Measurements from ENCODE around the gene EVI5L. TPM values are rescaled to one million over a fixed set of nuclear protein-coding genes. Genes with fewer than 3 reads are reported as not detected.

Gene EVI5L
- total and polyA plus RNA-seq, 2 donors (not counting 1 experiment from before 2014, with no cell fraction given) = 10.4 to 16.5 TPM

DNA sequence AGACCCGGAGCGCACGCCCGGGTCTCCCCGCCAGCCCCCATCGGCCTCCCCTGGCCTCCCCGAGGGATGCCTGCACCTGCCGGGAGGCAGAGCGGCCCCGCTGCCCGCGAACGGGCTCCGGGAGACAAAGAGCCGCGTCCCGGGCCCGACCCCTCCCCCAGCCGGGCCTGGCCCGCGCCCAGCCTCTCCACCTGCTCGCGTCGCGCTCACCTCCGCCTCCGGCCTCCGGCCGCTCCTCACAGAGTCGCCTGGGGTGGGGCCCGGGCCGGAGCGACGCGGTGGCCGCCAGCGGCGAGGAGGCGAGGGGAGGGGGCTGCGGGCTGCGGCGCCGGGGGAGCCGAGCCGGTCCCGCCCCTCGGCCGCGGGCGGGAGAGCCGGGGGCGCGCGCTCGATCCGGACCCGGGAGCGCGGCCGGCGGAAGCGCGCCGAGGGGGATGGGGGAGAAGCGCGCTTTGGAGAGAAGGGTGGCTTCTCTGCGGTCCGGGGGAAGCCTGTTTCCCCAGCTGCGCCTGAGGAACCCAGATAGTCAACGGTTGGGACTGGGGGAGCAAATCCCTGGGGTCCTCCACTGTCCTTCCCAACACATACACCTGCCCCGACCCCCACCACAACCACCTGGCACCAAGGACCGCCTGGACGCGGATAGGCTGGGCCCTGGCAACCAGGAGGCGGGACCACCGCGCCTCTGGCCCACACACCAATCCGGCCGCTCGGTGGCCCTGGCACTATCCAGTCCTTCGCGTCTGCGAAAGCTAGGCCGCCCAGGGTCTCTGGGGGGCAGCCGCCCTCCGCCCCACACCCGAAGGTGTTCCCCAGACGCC lies 44.3 kb downstream of the EVI5L start, which contains the start of gene PRR36:
PRR36 (minus strand) TSS at position 315 of the 821 bp plus-strand sequence. CDS start 701 bp downstream, outside the sequence.
- no peaks in the 10 kb centered on the region for H4K20me1 ChIP-seq (ENCODE audit: control insufficient read depth, extremely low read depth, insufficient read depth, low read length)
- no peak within 1 kb of the TSS for H3K4me3 ChIP-seq (replicated peaks in 1 of 4; ENCODE audit: control extremely low read depth in 1 of 4, insufficient read depth in 1 of 4, low read depth in 3 of 4, low read length in 4 of 4)
- no peak within 1 kb of the TSS for H2AFZ ChIP-seq (ENCODE audit: low read length)
- no peak within 1 kb of the TSS for H3K4me2 ChIP-seq (ENCODE audit: extremely low read depth, insufficient read depth, low read length)
- H3K36me3 ChIP-seq (ENCODE audit: control insufficient read depth, insufficient read depth, low read length) = no peaks in the 10 kb centered on the region
- no peak for DNase-seq (ENCODE audit: low read depth in 2 of 2)
- peaks cover 17% of the 10 kb centered on the region for H3K27me3 ChIP-seq (ENCODE audit: control insufficient read depth, insufficient read depth, low read length)
- no peak within 1 kb of the TSS for H3K9ac ChIP-seq (ENCODE audit: insufficient read depth, low read length)
- no peak within 1 kb of the TSS for H3K27ac ChIP-seq (ENCODE audit: insufficient read depth, low read length)
- peaks cover 3% of the 10 kb centered on the region for H3K4me1 ChIP-seq (ENCODE audit: control insufficient read depth, extremely low read depth, insufficient read depth, low read length)
- TF ChIP-seq EZH2 (IDR thresholded peaks at IDR 0.05; ENCODE audit: low read length, missing control alignments) = peak; percentile 98
- TF ChIP-seq, protein P1, sequence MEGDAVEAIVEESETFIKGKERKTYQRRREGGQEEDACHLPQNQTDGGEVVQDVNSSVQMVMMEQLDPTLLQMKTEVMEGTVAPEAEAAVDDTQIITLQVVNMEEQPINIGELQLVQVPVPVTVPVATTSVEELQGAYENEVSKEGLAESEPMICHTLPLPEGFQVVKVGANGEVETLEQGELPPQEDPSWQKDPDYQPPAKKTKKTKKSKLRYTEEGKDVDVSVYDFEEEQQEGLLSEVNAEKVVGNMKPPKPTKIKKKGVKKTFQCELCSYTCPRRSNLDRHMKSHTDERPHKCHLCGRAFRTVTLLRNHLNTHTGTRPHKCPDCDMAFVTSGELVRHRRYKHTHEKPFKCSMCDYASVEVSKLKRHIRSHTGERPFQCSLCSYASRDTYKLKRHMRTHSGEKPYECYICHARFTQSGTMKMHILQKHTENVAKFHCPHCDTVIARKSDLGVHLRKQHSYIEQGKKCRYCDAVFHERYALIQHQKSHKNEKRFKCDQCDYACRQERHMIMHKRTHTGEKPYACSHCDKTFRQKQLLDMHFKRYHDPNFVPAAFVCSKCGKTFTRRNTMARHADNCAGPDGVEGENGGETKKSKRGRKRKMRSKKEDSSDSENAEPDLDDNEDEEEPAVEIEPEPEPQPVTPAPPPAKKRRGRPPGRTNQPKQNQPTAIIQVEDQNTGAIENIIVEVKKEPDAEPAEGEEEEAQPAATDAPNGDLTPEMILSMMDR (conservative IDR thresholded peaks at IDR 0.05 in 1 of 2, IDR thresholded peaks at IDR 0.05 in 1 of 2; ENCODE audit: low read depth in 1 of 2, low read length in 2 of 2) = no peak
- no peaks in the 10 kb centered on the region for H3K9me3 ChIP-seq (ENCODE audit: control insufficient read depth, insufficient read depth, low read depth, low read length)
- no peaks in the 10 kb centered on the region for H3K79me2 ChIP-seq (ENCODE audit: control insufficient read depth, insufficient read depth, low read length)

DNA sequence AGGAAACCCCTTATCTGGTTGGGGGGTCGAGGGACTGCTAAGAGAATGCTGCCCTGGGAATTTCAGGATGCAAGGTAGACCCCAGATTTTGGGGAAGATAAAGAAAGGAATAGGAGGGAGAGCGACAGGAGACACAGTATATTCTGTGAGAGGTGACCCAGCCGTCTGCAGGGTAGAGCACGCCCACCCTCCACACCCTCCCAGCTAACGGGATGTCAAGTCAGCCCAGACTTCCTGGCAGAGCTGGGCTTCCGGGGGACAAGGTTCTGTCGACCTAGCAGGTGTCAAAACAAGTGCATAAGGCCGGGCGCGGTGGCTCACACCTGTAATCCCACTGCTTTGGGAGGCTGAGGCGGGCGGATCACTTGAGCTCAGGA lies 44.9 kb downstream of the EVI5L start:
- no peak for DNase-seq (ENCODE audit: low read depth in 2 of 2)
- Histone ChIP-seq H3K9ac (ENCODE audit: insufficient read depth, low read length) (no peak overlapping the region), H3K27ac (ENCODE audit: insufficient read depth, low read length) (no peak overlapping the region), H3K27me3 (ENCODE audit: control insufficient read depth, insufficient read depth, low read length) (peaks cover 17% of the 10 kb centered on the region), H3K4me1 (ENCODE audit: control insufficient read depth, extremely low read depth, insufficient read depth, low read length) (peaks cover 3% of the 10 kb centered on the region), H3K4me2 (ENCODE audit: extremely low read depth, insufficient read depth, low read length) (no peak overlapping the region), H2AFZ (ENCODE audit: low read length) (no peak overlapping the region), H3K9me3 (ENCODE audit: control insufficient read depth, insufficient read depth, low read depth, low read length) (no peaks in the 10 kb centered on the region), H3K79me2 (ENCODE audit: control insufficient read depth, insufficient read depth, low read length) (no peaks in the 10 kb centered on the region), H3K36me3 (ENCODE audit: control insufficient read depth, insufficient read depth, low read length) (no peaks in the 10 kb centered on the region), H3K4me3 (replicated peaks in 1 of 4; ENCODE audit: control extremely low read depth in 1 of 4, insufficient read depth in 1 of 4, low read depth in 3 of 4, low read length in 4 of 4) (no peak overlapping the region), H4K20me1 (ENCODE audit: control insufficient read depth, extremely low read depth, insufficient read depth, low read length) (no peaks in the 10 kb centered on the region)
- TF ChIP-seq EZH2 (IDR thresholded peaks at IDR 0.05; ENCODE audit: low read length, missing control alignments) = no peak
- TF ChIP-seq, protein P1 (conservative IDR thresholded peaks at IDR 0.05 in 1 of 2, IDR thresholded peaks at IDR 0.05 in 1 of 2; ENCODE audit: low read depth in 1 of 2, low read length in 2 of 2) = no peak

DNA sequence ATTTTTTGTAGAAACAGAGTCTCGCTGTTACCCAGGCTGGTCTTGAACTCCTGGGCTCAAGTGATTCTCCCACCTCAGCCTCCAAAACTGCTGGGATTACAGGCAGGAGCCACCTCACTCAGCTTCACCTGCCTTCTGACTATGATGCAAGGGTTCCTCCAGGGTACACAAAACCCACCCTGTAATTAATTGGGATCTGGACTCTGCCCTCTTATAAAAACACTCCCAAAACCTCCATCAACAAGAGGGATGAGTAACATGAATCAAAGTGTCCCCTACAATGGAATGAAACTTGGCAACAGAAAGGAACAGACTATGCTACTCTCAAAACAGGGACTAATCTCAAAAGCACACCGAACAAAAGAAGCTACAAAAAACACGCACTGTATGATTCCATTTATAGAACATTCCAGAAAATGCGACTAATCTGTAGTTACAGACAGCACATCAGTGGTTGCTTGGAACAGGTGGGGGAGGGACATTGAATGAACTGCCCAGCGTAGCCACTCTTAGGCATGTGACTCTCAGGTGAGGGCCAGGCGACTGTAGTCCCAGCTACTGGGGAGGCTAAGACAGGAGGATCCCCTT lies 47.3 kb downstream of the EVI5L start:
- Histone ChIP-seq H3K4me1 (ENCODE audit: control insufficient read depth, extremely low read depth, insufficient read depth, low read length) (no peaks in the 10 kb centered on the region), H4K20me1 (ENCODE audit: control insufficient read depth, extremely low read depth, insufficient read depth, low read length) (no peaks in the 10 kb centered on the region), H3K27ac (ENCODE audit: insufficient read depth, low read length) (no peak overlapping the region), H3K79me2 (ENCODE audit: control insufficient read depth, insufficient read depth, low read length) (no peaks in the 10 kb centered on the region), H3K36me3 (ENCODE audit: control insufficient read depth, insufficient read depth, low read length) (no peaks in the 10 kb centered on the region), H3K9me3 (ENCODE audit: control insufficient read depth, insufficient read depth, low read depth, low read length) (no peaks in the 10 kb centered on the region), H3K27me3 (ENCODE audit: control insufficient read depth, insufficient read depth, low read length) (peaks cover 17% of the 10 kb centered on the region), H3K4me2 (ENCODE audit: extremely low read depth, insufficient read depth, low read length) (no peak overlapping the region), H3K4me3 (replicated peaks in 1 of 4; ENCODE audit: control extremely low read depth in 1 of 4, insufficient read depth in 1 of 4, low read depth in 3 of 4, low read length in 4 of 4) (no peak overlapping the region), H2AFZ (ENCODE audit: low read length) (no peak overlapping the region), H3K9ac (ENCODE audit: insufficient read depth, low read length) (no peak overlapping the region)
- no peak for TF ChIP-seq EZH2 (IDR thresholded peaks at IDR 0.05; ENCODE audit: low read length, missing control alignments)
- TF ChIP-seq, protein P1 (conservative IDR thresholded peaks at IDR 0.05 in 1 of 2, IDR thresholded peaks at IDR 0.05 in 1 of 2; ENCODE audit: low read depth in 1 of 2, low read length in 2 of 2) = no peak
- DNase-seq (ENCODE audit: low read depth in 2 of 2) = no peak
